Measurements from ENCODE around the gene UBAC1.

GRCh38 chr9:135889564-135890189 is 71.5 kb downstream of the UBAC1 start:
- no peak for TF ChIP-seq POLR2AphosphoS5 (IDR thresholded peaks at IDR 0.05; ENCODE audit: low read depth)
- no peak for TF ChIP-seq CTCF (IDR thresholded peaks at IDR 0.05; ENCODE audit: insufficient read depth, low read length)

Data from HL-60 (cell line).